ENCODE data around the gene UROC1.

Gene UROC1

DNA sequence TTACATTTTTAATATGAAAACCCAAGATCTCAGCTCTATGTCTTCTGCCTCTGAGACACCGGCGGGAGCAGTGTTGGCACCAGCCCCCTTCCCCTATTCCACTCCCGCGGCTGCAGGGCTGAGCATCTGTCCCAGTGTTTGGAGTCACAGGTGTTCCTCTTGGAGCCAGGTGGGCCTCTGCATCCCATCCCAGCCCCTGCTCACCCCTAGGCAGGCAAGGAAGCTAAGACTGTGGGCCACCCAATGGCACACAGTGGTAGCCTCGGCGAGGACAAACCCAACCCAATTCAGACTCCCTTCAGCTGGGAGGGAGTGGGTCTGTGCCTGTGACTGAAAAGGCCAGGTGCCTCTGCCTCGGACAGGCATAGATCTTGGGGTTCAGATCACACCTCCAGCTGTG lies 9.4 kb upstream of the UROC1 start:
- no peak for DNase-seq (ENCODE audit: low read depth in 1 of 2, low spot score in 1 of 2)
- TF ChIP-seq GABPA (IDR thresholded peaks at IDR 0.05; ENCODE audit: low read depth): no peak
- no peak for TF ChIP-seq CTCF (IDR thresholded peaks at IDR 0.05; ENCODE audit: insufficient read depth, low read length)
- TF ChIP-seq, protein P1, sequence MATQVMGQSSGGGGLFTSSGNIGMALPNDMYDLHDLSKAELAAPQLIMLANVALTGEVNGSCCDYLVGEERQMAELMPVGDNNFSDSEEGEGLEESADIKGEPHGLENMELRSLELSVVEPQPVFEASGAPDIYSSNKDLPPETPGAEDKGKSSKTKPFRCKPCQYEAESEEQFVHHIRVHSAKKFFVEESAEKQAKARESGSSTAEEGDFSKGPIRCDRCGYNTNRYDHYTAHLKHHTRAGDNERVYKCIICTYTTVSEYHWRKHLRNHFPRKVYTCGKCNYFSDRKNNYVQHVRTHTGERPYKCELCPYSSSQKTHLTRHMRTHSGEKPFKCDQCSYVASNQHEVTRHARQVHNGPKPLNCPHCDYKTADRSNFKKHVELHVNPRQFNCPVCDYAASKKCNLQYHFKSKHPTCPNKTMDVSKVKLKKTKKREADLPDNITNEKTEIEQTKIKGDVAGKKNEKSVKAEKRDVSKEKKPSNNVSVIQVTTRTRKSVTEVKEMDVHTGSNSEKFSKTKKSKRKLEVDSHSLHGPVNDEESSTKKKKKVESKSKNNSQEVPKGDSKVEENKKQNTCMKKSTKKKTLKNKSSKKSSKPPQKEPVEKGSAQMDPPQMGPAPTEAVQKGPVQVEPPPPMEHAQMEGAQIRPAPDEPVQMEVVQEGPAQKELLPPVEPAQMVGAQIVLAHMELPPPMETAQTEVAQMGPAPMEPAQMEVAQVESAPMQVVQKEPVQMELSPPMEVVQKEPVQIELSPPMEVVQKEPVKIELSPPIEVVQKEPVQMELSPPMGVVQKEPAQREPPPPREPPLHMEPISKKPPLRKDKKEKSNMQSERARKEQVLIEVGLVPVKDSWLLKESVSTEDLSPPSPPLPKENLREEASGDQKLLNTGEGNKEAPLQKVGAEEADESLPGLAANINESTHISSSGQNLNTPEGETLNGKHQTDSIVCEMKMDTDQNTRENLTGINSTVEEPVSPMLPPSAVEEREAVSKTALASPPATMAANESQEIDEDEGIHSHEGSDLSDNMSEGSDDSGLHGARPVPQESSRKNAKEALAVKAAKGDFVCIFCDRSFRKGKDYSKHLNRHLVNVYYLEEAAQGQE (IDR thresholded peaks at IDR 0.05; ENCODE audit: insufficient replicate concordance, low read depth): no peak
- TF ChIP-seq POLR2AphosphoS5 (IDR thresholded peaks at IDR 0.05; ENCODE audit: low read depth): no peak
- no peak for TF ChIP-seq SPI1 (IDR thresholded peaks at IDR 0.05; ENCODE audit: borderline replicate concordance, low read depth)
- Histone ChIP-seq H3K27me3 (ENCODE audit: insufficient read depth, poor library complexity, severe bottlenecking) (no peaks in the 10 kb centered on the region), H3K4me3 (replicated peaks; ENCODE audit: insufficient read depth, low read length) (no peak overlapping the region), H3K27ac (replicated peaks) (no peak overlapping the region; the same call in 1 of the 2 replicates)

GRCh38 chr3:126526668-126527005 lies 9.1 kb upstream of the UROC1 start:
- no peak for DNase-seq (ENCODE audit: low read depth in 1 of 2, low spot score in 1 of 2)
- H3K4me3 ChIP-seq (replicated peaks; ENCODE audit: insufficient read depth, low read length): no peak overlapping the region
- H3K27me3 ChIP-seq (ENCODE audit: insufficient read depth, poor library complexity, severe bottlenecking): no peaks in the 10 kb centered on the region
- TF ChIP-seq SPI1 (IDR thresholded peaks at IDR 0.05; ENCODE audit: borderline replicate concordance, low read depth) (no peak), POLR2AphosphoS5 (IDR thresholded peaks at IDR 0.05; ENCODE audit: low read depth) (no peak)
- TF ChIP-seq, protein P1 (IDR thresholded peaks at IDR 0.05; ENCODE audit: insufficient replicate concordance, low read depth): no peak
- H3K27ac ChIP-seq (replicated peaks): no peak overlapping the region

GRCh38 chr3:126525853-126526667 lies 8.5 kb upstream of the UROC1 start:
- no peak overlapping the region for H3K4me3 ChIP-seq (replicated peaks; ENCODE audit: insufficient read depth, low read length)
- no peak for TF ChIP-seq CTCF (IDR thresholded peaks at IDR 0.05; ENCODE audit: insufficient read depth, low read length)
- TF ChIP-seq, protein P1 (IDR thresholded peaks at IDR 0.05; ENCODE audit: insufficient replicate concordance, low read depth): no peak
- no peak for TF ChIP-seq GABPA (IDR thresholded peaks at IDR 0.05; ENCODE audit: low read depth)
- no peak for TF ChIP-seq POLR2AphosphoS5 (IDR thresholded peaks at IDR 0.05; ENCODE audit: low read depth)
- TF ChIP-seq SPI1 (IDR thresholded peaks at IDR 0.05; ENCODE audit: borderline replicate concordance, low read depth): no peak
- no peaks in the 10 kb centered on the region for H3K27me3 ChIP-seq (ENCODE audit: insufficient read depth, poor library complexity, severe bottlenecking)
- no peak overlapping the region for H3K27ac ChIP-seq (replicated peaks)
- DNase-seq (ENCODE audit: low read depth in 1 of 2, low spot score in 1 of 2): no peak

Measured in HL-60 (cell line).